ENCODE measurements around the gene POLD4. TPM values are rescaled to one million over a fixed set of nuclear protein-coding genes. Genes with fewer than 3 reads are reported as not detected.

POLD4 gene
- polyA plus RNA-seq, 3 donors: 116 to 188 (median 169) TPM

DNA sequence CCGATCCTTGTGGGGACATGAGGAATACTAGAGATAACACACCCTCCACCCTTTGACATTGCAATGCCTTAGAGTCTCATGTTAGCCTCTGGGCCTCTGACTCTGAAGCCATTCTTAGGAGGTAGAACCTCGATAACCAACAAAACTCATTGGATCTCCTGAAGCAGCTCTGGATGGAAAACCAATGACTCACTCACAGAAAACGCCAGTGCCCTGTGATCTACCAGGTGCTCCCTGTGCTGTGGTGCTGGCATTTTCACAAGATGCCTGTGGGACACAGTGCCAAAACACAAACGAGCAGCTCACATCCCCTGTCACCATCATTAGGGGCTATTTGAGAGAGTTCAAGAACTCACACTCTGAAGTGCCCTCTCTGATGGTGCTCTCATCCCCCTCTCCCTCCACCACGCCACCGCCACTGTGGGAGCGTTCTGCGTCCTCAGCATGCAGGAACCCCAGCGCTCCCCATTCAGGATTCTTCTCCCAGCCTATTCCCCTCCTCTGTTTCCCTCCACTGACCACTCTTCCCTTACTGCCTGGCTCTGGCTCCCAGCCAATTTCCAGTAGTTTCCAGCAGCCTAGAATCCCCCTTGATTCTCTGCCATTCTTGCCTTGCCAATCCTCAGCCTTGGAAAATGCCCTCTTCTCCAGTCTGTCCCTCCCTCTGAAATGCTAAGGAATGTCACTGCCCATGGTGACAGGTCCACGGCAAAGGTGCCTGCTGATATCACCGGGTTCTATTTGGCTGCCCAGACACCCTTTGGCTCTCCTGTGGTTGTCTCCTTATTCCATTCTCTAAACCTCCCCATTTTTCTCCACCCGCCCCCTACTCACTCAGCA lies 4.7 kb upstream of the POLD4 start:
- H3K27ac ChIP-seq (ENCODE audit: low read depth, low read length): no peak overlapping the region
- WGBS, 3 donors: 81 to 87% (median 85%) methylated on average over 12 of the region's 12 CpGs

DNA sequence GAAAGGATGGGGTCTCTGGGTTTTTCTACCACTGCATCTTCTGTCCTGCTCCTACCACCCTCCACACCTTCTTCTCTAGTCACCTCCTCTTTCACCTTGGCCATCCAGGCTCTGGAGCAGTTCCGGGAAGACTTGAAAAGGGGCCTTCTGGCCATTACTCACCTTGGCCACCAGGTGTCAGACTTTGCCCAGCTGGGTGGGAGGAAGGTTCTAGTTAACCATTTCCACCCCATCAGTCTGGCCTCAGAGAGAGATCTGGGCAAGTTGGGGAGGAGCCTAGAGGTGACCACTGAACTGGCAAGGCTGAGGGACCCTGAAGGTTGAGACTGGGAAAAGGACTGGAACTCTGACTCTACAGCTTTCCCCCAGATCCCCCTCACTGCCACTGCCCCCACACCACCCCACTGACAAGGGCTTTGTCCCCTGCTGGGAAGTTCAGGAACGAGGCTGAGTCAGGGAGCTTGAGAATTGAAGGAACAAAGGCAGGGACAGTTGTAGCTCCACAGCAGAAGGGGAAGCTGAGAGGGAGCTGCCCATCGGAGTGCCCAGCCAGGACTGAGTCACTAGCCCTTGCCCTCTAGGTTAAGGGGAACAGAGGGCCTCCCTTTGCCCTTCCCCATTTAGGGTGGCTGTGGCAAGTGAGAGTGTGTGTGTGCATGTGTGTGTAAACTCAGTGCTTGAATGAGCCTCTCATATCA lies 3.7 kb upstream of the POLD4 start:
- peak overlapping the region; percentile 8 for H3K27ac ChIP-seq (ENCODE audit: low read depth, low read length)
- 9 to 36% (median 15%) methylated on average over 3 of the region's 3 CpGs for WGBS, 3 donors

- peak overlapping the region; percentile 8 for H3K27ac ChIP-seq (ENCODE audit: low read depth, low read length)
- 34 to 55% (median 55%) methylated on average over 3 to 4 of the region's 4 CpGs for WGBS, 3 donors
Measured at GRCh38 chr11:67356387-67356863, 3.1 kb upstream of the POLD4 start.

- peak overlapping the region; percentile 87 for H3K27ac ChIP-seq (ENCODE audit: low read depth, low read length)
- WGBS, 3 donors: 63 to 85% (median 78%) methylated on average over 4 of the region's 4 CpGs
Measured at GRCh38 chr11:67355794-67356386, 2.5 kb upstream of the POLD4 start.

DNA sequence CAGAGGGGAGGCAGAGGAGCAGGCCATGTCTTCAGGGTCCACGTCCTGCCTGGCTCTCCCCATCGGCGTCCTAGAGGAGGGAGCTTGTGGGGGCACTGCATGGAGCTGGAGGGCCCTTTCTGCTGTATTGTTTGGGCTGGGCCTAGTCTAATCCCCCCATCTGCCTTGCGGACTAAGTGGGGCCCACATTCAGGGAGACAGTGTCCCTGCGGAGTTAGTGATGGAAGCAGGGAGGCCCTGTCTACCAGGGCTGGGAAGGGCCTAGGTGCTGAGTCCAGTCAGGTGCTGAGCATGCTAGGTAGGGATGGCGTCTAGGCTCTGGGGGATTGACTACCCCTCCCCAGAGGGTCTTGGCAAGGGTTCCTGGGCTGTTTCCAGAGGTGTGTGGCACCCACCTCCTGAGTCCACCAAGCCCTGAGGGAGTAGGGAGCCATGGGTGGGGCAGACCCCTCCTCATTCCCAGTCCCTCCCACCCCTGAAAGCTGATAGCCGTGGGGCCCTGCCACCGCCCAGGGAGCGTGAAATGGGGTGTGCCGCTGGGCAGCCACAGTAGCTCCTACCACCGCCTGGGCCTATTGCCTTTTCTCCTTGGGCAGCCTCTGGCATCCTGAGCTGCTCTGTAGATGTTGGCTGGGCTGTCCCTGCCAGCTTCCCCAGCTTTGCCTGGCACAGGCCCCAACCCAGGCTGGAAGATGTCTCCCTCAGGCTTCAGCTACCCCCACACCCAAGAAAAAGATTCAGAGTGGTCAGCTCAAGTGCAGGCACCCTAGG lies 1.9 kb upstream of the POLD4 start:
- H3K27ac ChIP-seq (ENCODE audit: low read depth, low read length): peak overlapping the region; percentile 87
- 70 to 73% (median 72%) methylated on average over 11 of the region's 11 CpGs for WGBS, 3 donors

DNA sequence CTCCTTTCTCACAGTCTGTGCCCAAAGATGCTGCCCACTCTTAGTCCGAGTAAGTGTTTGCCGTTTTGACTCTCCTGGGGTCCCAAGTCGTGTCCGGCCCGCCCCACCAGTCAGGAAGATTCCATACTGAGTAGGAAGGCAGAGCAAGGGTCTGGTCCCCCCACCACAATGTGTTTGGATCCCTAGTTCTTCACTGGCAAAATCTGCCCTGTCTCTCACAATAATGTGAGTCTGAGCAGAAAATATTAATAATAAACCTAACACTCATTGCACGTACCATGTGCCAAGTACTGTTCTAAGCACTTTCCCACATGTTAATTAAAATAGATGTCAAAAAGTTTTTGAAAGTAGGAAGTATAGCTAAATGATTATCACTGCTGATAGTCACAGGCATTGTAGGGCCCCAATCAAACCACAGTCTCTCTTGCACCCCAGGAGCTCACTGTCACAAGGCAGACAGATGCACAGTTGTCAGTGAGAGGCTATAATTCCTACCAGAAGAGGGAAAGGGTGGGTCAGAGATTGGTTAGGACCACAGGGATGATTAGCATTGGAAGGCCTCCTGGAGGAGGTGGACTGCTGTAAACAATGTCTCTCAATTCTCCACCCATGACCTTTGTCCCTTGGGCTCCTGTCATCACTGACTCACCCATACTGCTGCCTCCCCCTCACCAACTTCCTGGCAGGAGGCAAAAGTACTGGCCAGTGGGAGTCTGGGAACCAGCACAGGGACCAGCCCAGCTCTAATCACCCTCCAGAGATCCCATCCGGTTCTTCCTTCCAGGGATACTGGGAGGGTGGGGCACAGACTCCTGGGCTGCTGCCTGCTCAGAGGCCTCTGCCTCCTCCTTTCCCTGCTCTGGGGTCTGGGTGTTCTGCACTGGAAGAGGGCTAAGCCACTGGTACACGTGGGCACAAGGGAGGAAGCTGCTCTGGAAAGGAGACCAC lies 1.0 kb upstream of the POLD4 start:
- WGBS, 3 donors: 18 to 34% (median 21%) methylated on average over 7 to 8 of the region's 8 CpGs
- peak overlapping the region; percentile 99 for H3K27ac ChIP-seq (ENCODE audit: low read depth, low read length)

DNA sequence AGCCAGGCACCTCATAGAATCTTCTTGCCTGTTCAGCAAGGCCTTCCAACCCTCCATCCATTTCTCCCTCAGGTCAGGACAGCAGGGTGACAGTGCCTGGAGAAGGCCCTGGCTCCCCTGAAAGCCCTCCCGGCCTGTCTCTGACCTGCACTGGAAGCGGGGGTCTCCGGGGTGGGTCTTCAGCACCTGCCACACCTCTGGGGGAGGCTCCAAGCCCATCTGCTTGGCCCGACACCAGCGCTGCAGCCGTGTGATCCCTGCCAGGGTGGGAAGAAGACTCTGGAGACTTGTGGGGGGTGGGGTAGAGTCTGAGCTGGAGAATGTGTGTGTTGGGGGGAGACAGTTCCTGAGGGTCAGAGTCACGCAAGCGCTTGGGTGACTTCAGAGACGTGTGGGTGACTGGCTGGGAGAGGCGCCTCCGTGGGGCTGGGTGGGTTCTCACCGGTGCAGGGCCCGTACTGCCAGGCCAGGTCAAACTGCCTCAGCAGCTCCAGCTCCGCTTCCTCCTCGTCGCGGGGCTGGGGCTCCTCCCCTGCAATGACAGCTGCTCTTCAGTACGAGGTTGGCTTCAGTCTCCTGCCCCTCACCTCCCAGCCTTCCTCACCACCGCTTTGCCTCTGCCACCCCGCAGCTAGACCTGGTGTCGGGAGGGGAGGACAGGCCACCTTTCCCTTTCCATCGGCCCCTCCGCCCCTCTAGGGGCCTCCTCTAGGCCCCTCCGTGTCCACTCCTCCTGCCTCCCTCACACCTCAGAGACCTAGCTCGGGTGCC lies 615 bp downstream of the POLD4 start:
- 10 to 14% (median 13%) methylated on average over 24 to 25 of the region's 25 CpGs for WGBS, 3 donors
- H3K27ac ChIP-seq (ENCODE audit: low read depth, low read length): peak overlapping the region; percentile 99

- WGBS, 3 donors: 53 to 55% (median 54%) methylated on average over 11 of the region's 11 CpGs
- H3K27ac ChIP-seq (ENCODE audit: low read depth, low read length): peak overlapping the region; percentile 40
Measured at GRCh38 chr11:67351275-67352005, 1.9 kb downstream of the POLD4 start.

DNA sequence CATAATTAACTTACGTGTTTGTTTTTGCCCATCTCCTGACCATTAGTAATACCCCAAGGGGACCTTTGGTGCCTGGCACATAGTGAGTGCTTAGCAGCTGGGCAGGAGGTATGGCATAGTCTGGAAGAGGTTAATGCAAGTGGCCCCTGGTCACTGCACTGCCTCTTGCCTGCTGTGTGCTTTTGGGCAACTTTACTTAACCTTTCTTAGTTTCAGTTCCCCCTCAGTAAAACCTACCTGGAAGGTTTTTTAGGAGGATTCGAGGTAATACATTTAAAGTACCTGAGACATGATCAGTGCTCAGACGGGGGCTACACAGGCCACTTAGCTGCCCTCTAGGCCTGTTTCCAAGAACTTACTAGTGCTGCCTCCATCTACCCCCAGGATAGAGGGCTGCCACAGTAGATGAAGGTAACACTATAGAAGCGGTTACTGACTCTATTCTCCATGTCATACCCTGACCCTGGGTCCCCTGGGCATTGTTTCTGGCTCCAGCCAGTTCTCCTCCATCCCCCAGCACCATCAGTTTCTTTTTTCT lies 3.3 kb downstream of the POLD4 start:
- H3K27ac ChIP-seq (ENCODE audit: low read depth, low read length): no peak overlapping the region
- WGBS, 3 donors: 76 to 89% (median 89%) methylated on average over 4 of the region's 4 CpGs

- WGBS, 3 donors: 65 to 89% (median 67%) methylated on average over 2 of the region's 2 CpGs
- H3K27ac ChIP-seq (ENCODE audit: low read depth, low read length): no peak overlapping the region
Measured at GRCh38 chr11:67349457-67349856, 3.9 kb downstream of the POLD4 start.

- WGBS, 3 donors: 68 to 74% (median 71%) methylated on average over 5 of the region's 5 CpGs
- H3K27ac ChIP-seq (ENCODE audit: low read depth, low read length): no peak overlapping the region
Measured at GRCh38 chr11:67349036-67349435, 4.3 kb downstream of the POLD4 start.

DNA sequence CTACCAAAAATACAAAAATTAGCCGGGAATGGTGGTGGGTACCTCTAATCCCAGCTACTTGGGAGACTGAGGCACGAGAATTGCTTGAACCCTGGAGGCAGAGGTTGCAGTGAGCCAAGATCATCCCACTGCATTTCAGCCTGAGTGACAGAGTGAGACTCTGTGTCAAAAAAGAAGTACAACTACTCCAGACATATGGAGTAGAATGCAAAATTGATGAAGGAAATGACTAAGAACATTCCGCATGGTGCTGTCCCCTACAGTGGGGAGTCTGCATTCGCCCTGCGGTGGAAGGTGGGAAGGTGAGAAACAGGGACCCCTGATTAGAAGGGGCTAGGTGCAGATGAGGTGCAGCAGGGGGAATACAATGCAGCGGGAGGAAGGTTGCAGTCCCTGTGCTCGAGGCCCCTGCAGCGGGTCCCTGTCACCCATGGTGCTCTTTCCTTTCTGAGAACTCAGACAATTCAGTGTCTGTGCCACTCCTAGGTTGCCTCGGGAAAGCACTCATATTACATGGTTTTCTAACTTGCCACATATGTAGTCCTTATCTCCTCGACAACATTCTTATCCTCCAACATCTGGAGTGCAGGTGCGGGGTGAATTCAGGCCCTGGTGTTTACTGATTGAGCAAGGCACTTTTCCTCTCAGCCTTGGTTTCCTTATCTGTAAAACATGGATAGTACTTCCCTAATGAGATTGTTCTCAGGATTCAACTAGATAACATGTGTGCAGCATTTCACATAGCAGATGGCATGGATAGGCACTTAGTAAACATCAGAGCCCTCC lies 5.2 kb downstream of the POLD4 start:
- 75 to 81% (median 79%) methylated on average over 11 of the region's 11 CpGs for WGBS, 3 donors
- no peak overlapping the region for H3K27ac ChIP-seq (ENCODE audit: low read depth, low read length)

- WGBS, 3 donors: 45 to 66% (median 62%) methylated on average over 7 of the region's 7 CpGs
- no peak overlapping the region for H3K27ac ChIP-seq (ENCODE audit: low read depth, low read length)
Measured at GRCh38 chr11:67345920-67346819, 7.2 kb downstream of the POLD4 start.

GRCh38 chr11:67345247-67345919 lies 8.0 kb downstream of the POLD4 start:
- H3K27ac ChIP-seq (ENCODE audit: low read depth, low read length): no peak overlapping the region
- WGBS, 3 donors: 47 to 76% (median 64%) methylated on average over 8 of the region's 8 CpGs

Measured in adipose tissue (tissue), 3 donors.